Lung (tissue), 12 donors: ENCODE results near the gene TOMM40L. TPM values are rescaled to one million over a fixed set of nuclear protein-coding genes. Genes with fewer than 3 reads are reported as not detected.

Experiments
- ATAC-seq: fragments of 200-7000 bp; cut with Tn5 transposase; one replicate; pipeline ENCODE4 v1.9.1; 2020; ENCODE audit warnings: moderate number of reproducible peaks; ENCODE audit not compliant: insufficient read depth, low FRiP score
- DNase-seq, 3 donors: peaks; one replicate each; pipeline ENCODE4 v3.0.0-alpha.2; 2013 to 2017
- H3K27ac ChIP-seq, 2 donors: one replicate each; pipeline ENCODE4 v1.5.1; 2013; ENCODE audit warnings: mild to moderate bottlenecking in 2 of 2, moderate library complexity in 2 of 2, control low read depth in 1 of 2, inconsistent platforms in 1 of 2, low read depth in 1 of 2, low read length in 1 of 2
- H3K27me3 ChIP-seq, 3 donors: one replicate each; pipeline ENCODE4 v1.5.1; 2013; ENCODE audit warnings: low read length in 2 of 3; ENCODE audit not compliant: control insufficient read depth in 3 of 3, insufficient read depth in 3 of 3
- H3K36me3 ChIP-seq, 4 donors: one replicate each; pipeline ENCODE4 v1.5.1; 2013; ENCODE audit warnings: low read length in 4 of 4, mild to moderate bottlenecking in 1 of 4, moderate library complexity in 1 of 4; ENCODE audit not compliant: control insufficient read depth in 4 of 4, insufficient read depth in 4 of 4
- H3K4me1 ChIP-seq, 5 donors: one replicate each; pipeline ENCODE4 v1.5.1; 2013; ENCODE audit warnings: low read length in 5 of 5, mild to moderate bottlenecking in 2 of 5, moderate library complexity in 1 of 5; ENCODE audit not compliant: control insufficient read depth in 5 of 5, insufficient read depth in 5 of 5
- H3K4me3 ChIP-seq: one replicate; pipeline ENCODE4 v1.5.1; 2013; ENCODE audit warnings: mild to moderate bottlenecking, control low read depth, moderate library complexity
- H3K9ac ChIP-seq, 2 donors: one replicate each; pipeline ENCODE4 v1.5.1; 2013; ENCODE audit warnings: low read length in 2 of 2, control low read depth in 1 of 2; ENCODE audit not compliant: insufficient read depth in 1 of 2
- H3K9me3 ChIP-seq, 4 donors: one replicate each; pipeline ENCODE4 v1.5.1; 2013; ENCODE audit warnings: low read length in 3 of 4, mild to moderate bottlenecking in 1 of 4, moderate library complexity in 1 of 4; ENCODE audit not compliant: control insufficient read depth in 4 of 4, insufficient read depth in 3 of 4
- WGBS, 2 donors: extraction: QIAGEN DNeasy Blood & Tissue Kit; methylation state at CpG; one replicate each; pipeline ENCODE4 v1.1.7; 2013; 5-methylcytosine and 5-hydroxymethylcytosine counted together
- polyA plus RNA-seq, 2 donors: library from polyadenylated mRNA; stranded (reverse); fragments of 200-250 nt; gene quantifications; one replicate each; pipeline ENCODE4 v1.2.1, GENCODE V29; 2013
- total RNA-seq, 2 donors: library from RNA; depleted of rRNA in 1 of 2; stranded (reverse); fragments of >200 nt in 1 of 2; gene quantifications; one replicate each; pipeline ENCODE4 v1.2.1, GENCODE V29; 2014 to 2021
- TF ChIP-seq, protein P1 (sequence below): IDR thresholded peaks from 2 replicates; pipeline ENCODE4 v1.5.1; 2012; ENCODE audit warnings: mild to moderate bottlenecking; ENCODE audit errors: control extremely low read depth, extremely low read depth
- donor health status: control.
- donor health status: control.
- donor health status: Bipolar disorder and iron deficiency.
- donor health status: healthy.
- donor health status: DM: yes; HTN: yes; CAD: no.

Gene TOMM40L
- total and polyA plus RNA-seq, 4 donors, result 4.9 to 13.0 (median 9.0) TPM

- H3K27me3 ChIP-seq, result no peaks in the 10 kb centered on the region
- H3K9ac ChIP-seq, result peak overlapping the region; percentile 47 to 80
- peaks cover 0 to 20% (median 7%) of the 10 kb centered on the region in 5 donors for H3K4me1 ChIP-seq
- no peak for DNase-seq
- H3K9me3 ChIP-seq, result no peaks in the 10 kb centered on the region
- TF ChIP-seq, protein P1, sequence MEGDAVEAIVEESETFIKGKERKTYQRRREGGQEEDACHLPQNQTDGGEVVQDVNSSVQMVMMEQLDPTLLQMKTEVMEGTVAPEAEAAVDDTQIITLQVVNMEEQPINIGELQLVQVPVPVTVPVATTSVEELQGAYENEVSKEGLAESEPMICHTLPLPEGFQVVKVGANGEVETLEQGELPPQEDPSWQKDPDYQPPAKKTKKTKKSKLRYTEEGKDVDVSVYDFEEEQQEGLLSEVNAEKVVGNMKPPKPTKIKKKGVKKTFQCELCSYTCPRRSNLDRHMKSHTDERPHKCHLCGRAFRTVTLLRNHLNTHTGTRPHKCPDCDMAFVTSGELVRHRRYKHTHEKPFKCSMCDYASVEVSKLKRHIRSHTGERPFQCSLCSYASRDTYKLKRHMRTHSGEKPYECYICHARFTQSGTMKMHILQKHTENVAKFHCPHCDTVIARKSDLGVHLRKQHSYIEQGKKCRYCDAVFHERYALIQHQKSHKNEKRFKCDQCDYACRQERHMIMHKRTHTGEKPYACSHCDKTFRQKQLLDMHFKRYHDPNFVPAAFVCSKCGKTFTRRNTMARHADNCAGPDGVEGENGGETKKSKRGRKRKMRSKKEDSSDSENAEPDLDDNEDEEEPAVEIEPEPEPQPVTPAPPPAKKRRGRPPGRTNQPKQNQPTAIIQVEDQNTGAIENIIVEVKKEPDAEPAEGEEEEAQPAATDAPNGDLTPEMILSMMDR, result no peak
- H3K27ac ChIP-seq, result peak overlapping the region; percentile 93 to 97
- H3K4me3 ChIP-seq, result peak overlapping the region; percentile 37
- peaks cover 4 to 33% (median 15%) of the 10 kb centered on the region in 4 donors for H3K36me3 ChIP-seq
- no peak for ATAC-seq
- WGBS, 2 donors, result 56 to 66% methylated on average over 9 of the region's 9 CpGs
These were observed 48.0 kb upstream of the TOMM40L start for GRCh38 chr1:161177936-161178244.

DNA sequence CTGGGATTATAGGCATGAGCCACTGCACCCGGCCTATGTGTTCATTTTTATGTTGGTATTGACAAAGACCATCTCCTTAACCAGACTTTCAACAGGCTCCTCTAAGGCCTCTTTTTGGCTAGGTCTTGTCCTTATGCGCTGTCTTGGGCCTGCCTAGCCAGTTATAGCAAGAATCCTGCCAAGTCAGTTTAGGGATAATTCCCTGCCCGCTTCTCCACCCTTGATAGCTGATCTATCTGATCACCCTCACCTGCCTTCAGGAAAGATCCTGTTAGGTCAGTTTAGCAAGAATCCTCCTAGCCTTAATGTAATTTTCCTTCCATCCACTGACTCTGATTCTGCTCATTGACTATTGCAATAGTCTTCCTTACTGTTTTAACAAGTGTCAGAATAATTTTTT is 46.2 kb upstream of the TOMM40L start:
- Histone ChIP-seq H3K27ac (no peak overlapping the region), H3K4me1 (peaks cover 0 to 14% (median 7%) of the 10 kb centered on the region in 5 donors), H3K36me3 (peaks cover 3 to 17% (median 5%) of the 10 kb centered on the region in 4 donors), H3K9ac (no peak overlapping the region), H3K4me3 (no peak overlapping the region), H3K9me3 (no peaks in the 10 kb centered on the region), H3K27me3 (no peaks in the 10 kb centered on the region)
- TF ChIP-seq, protein P1, result no peak
- 95 to 98% methylated on average over 3 of the region's 3 CpGs for WGBS, 2 donors
- ATAC-seq, result no peak
- no peak for DNase-seq

DNA sequence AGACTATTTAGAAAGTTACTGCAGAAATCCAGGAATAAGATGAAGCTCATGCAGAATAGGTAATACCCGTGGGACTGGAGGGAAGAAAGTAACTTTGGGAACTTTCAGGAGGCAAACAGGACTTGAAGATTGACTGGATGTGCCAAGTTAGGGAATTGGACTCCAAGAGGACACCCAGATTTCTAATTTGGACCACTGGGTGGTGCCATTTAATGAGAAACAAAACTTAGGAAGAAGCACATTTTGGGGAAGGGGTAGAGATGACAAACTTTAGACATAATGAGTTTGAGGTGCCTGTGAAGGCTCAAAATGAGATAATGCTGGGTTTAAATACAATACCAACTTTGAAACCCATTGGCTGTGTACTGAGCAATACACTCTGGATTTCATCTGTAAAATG is 45.2 kb upstream of the TOMM40L start:
- no peak overlapping the region for H3K4me3 ChIP-seq
- DNase-seq (peak in 1 of 3 donors; percentile 47), ATAC-seq (no peak)
- 74 to 76% methylated on average over 1 of the region's 1 CpG for WGBS, 2 donors
- peaks cover 0 to 8% (median under 1%) of the 10 kb centered on the region in 4 donors for H3K36me3 ChIP-seq
- TF ChIP-seq, protein P1, result no peak
- no peak overlapping the region for H3K27ac ChIP-seq
- no peaks in the 10 kb centered on the region for H3K27me3 ChIP-seq
- H3K9ac ChIP-seq, result no peak overlapping the region
- no peaks in the 10 kb centered on the region for H3K9me3 ChIP-seq
- peaks cover 1 to 19% (median 6%) of the 10 kb centered on the region in 5 donors for H3K4me1 ChIP-seq

- no peak overlapping the region for H3K27ac ChIP-seq
- no peaks in the 10 kb centered on the region for H3K27me3 ChIP-seq
- no peaks in the 10 kb centered on the region for H3K9me3 ChIP-seq
- 89 to 100% methylated on average over 1 of the region's 1 CpG for WGBS, 2 donors
- peaks cover 3 to 11% (median 6%) of the 10 kb centered on the region in 5 donors for H3K4me1 ChIP-seq
- DNase-seq, result no peak
- peaks cover 0 to under 1% (median 0%) of the 10 kb centered on the region in 4 donors for H3K36me3 ChIP-seq
- TF ChIP-seq, protein P1, result no peak
- no peak overlapping the region for H3K9ac ChIP-seq
- H3K4me3 ChIP-seq, result no peak overlapping the region
- no peak for ATAC-seq
These were observed 43.6 kb upstream of the TOMM40L start for GRCh38 chr1:161182214-161182613.
